ENCODE measurements around the gene RNF141.

RNF141 gene

DNA sequence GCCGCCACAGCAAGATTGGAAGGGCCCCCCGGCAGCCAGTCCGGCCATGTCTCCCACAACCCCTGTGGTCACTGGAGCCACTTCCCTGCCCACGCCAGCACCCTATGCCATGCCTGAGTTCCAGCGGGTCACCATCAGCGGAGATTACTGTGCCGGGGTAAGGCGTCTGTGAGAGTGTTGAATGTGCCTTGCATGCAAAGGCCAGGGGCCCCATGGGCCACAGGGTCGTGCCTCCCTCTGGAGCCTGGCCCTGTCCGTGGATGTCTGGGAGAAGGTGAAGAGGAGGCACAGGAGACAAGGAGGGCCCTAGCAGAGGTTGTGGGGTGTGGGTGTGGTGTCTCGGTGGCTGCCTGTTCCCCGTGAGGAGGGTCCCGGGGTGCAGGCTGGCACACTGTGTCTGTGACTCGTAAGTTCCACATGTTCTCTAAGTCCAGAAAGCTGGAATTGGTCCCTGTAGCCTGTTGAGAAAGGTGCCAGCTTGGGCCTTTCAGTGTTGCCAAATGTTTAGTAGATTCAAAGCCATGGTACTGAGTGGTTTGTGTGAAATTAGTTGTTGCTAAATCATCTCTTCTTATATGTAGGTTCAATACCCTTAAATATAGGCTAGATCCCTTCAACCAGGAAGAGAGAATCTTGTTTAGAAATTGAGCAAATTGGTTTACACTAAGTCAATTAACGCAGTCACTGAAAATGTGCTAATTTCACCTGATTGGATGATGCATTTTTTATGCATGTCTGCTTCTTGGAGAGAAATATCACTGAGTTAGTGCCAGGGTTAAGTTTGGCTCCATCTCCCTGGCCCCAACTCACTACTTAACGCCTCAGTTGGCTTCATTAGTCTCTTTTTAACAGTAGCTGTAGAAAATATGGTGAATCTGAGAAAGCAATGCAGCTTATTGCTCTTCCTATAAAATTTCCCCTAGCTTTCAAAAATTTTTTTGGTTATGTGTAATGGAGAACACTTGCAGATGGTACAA, 62.1 kb downstream of the RNF141 start:
- DNase-seq, result no peak

DNA sequence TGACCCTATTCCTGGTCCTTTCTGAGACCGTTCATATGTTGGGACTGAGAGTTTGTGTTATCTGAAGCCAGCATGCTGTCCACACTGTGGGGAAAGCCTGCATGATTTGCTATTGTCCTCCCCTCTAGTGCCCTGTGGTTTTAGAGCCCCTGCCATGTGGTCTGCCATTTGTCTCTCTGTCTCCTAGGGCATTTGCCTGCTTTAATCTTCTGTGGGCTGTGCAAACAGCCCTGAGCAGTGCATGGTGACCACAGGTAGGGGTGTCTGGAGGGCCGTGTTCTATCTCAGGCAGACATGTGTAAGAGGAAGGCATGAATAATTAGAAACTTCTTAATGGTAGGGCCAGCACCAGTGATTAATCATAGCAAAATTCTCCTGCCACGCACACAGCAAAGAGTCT, 62.9 kb downstream of the RNF141 start:
- no peak for DNase-seq

DNA sequence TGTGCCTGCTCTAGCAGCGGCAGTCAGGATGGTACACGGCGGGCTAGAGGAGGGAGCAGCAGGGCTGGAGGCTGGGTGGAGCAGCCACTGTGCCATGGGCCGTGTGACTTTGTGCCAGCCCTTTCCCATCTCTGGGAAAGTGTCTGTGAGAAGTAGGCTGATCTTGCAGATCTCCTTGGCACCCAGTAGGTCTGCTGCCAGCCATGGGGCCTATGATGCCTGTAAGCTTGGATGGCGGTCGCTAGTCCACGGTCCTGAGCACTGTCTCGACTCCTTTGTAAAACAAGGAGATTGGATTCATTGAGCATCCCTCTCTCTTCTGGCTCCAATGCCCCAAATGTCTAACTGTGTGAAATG, 63.3 kb downstream of the RNF141 start:
- DNase-seq, result no peak

DNA sequence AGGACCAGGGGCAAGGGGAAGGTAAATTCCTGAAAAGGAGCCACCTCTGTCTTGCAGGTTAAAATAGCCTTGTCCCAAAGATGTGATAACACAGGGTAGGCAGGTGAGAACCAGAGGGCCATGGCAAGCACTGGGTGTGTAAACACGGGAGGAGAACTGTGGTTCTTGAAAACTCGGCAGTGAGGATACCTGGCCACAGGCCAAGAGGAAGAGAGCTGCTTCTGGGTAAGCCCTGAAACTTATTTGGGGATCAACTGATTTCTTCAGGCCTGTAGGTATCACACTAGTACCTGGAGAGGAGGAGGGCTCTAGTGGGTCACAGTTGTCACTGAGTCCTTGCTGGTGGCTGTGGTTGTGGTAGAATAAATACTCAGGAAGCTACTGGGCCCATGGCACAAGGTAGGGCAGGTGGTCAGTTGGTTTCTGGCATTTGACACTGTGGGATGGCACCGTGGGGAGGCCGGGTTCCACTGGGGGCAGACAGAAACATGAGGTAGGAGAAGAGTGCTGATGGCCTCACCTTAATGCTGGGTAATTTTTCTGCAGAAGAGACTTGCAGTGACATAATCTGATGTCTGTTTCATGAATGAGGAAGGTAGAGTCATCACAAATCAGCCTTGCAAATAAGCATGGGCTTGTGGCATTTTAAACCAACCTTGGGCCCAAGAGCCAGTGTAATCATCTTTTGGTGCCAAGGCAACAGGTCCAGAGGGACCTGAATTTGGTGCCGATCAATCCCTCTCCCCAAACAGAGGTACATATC, 63.9 kb downstream of the RNF141 start:
- DNase-seq, result no peak

DNA sequence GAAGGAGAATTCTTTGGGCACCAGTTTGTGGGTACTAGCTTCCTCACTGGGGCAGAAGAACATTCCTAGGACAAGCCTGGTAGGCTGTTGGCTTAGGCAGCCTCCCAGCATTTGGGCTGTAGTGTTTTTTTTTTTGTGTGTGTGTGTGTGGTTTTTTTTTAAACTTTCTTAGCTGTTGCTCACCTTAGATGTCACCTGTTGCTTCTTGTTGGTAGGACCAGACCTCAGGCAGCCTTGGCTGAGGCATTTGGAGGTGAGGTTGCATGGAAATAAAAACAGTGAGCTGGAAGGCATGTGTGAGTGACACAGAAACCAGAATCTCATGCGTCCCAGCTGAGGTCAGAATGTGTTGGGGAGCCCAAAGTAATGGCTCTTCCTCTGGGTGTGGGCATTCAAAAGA, 64.6 kb downstream of the RNF141 start:
- DNase-seq, result no peak

DNA sequence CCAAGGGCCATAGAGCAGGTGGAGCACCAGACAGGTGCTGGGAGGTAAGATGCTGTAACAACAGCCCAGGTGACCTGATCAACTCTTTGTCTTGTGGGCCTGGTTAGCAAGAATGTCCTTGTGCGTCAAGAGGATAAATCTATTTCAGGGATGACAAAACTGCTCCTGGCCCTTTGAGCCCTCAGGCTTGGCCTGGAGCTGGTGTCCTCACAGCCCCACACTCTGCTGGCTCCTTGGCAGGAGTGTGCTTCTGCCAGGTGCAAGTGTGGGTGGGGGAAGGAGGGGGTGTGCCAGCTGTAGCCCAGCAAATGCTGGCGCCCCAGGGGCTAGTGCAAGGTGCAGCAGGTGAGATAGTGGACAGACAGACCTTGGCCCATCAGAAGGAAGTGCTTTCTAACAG, 66.4 kb downstream of the RNF141 start:
- DNase-seq, result no peak

DNA sequence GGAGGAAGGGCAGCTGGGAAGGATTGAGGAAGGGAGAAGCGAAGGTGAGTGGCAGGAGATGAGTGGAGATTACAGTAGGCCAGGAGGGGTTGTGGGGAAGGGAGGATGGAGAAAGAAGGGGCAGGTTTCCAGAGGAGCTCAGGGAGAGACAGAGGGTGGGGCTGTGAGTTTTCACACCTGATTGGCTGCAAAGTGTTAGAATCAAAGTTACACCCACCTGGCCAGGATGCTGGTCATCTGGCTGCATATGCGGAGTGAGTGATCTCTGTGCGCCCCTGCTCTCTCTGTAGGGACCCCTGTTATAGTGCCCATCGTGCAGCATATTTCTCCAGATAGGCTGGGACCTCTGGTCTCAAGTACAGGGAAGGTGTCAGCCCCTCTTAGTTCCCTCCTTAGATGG, 67.6 kb downstream of the RNF141 start:
- no peak for DNase-seq

DNA sequence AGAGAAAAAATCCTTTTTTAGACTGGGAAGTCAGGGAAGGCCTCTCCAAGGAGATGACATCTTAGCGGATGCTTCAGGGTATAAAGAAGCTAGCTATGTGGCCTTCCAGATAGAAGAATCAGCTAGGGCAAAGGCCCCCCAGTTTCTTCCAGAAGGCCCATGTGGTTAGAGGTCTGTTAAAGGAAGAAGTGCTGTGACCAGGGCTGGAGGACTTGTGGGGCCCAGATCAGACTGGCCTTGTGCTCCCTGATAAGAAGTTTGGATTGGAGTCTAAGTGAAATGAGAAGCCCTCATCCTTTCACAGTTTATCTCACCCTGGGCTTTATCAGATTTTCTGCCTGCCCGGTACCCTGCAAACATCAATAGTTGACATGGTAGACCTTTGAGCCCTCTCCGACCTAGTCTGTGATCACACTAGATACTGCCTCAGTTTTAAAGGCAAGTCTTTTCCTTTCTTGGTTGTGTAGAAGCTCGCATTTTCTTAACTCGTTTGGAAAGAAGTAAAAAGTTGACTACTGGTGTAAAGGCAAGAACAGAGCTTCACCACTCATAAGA, 78.2 kb downstream of the RNF141 start:
- DNase-seq, result no peak

Measured in NCI-H2029 treated with DMSO at 0.1 percent for 48 hours (cell line).